Measurements from ENCODE around the gene IL9.

GRCh38 chr5:135851915-135852845 lies 43.5 kb downstream of the IL9 start:
- TF ChIP-seq CTCF (conservative IDR thresholded peaks at IDR 0.05; ENCODE audit: low read depth, low read length) (no peak), EZH2 (IDR thresholded peaks at IDR 0.05; ENCODE audit: borderline replicate concordance, low read depth, low read length, poor library complexity, severe bottlenecking) (no peak)

Data from A673 (cell line).